SK-N-SH treated with all-trans-retinoic acid at 6 μM for 48 hours (cell line): ENCODE measurements around the gene KLF13.
A peak's percentile ranks its signal among the peaks of the same experiment; 100 is the strongest.

Experiments
- ATAC-seq: fragments of 200-7000 bp; cut with Tn5 transposase; 3 replicates; pipeline ENCODE4 v1.9.1; 2020; ENCODE audit warnings: mild to moderate bottlenecking, moderate library complexity
- ARNTL ChIP-seq: fragments of 450-650 bp; formaldehyde crosslinking; IDR thresholded peaks from 2 replicates; pipeline ENCODE4 v1.5.0; 2020; ENCODE audit warnings: low read depth, mild to moderate bottlenecking, moderate library complexity, borderline replicate concordance
- BACH2 ChIP-seq: fragments of 250-450 bp; sonication (Bioruptor Pico); IDR thresholded peaks from 2 replicates; pipeline ENCODE4 v1.9.0; 2021; ENCODE audit warnings: mild to moderate bottlenecking, borderline replicate concordance
- CREB5 ChIP-seq: fragments of 250-450 bp; sonication (Bioruptor Pico); IDR thresholded peaks from 2 replicates; pipeline ENCODE4 v1.5.1; 2020; ENCODE audit warnings: low read depth, mild to moderate bottlenecking, moderate library complexity
- ESRRG ChIP-seq: fragments of 250-450 bp; sonication (Bioruptor Pico); IDR thresholded peaks from 2 replicates; pipeline ENCODE4 v1.6.1; 2021; ENCODE audit warnings: mild to moderate bottlenecking
- ISL1 ChIP-seq: fragments of 250-450 bp; sonication (Bioruptor Pico); IDR thresholded peaks from 2 replicates; pipeline ENCODE4 v2.1.2; 2022; ENCODE audit warnings: mild to moderate bottlenecking, moderate library complexity
- OSR1 ChIP-seq: fragments of 250-450 bp; sonication (Bioruptor Pico); IDR thresholded peaks from 2 replicates; pipeline ENCODE4 v1.8.0; 2022; ENCODE audit warnings: moderate library complexity, mild to moderate bottlenecking, inconsistent platforms
- PPARA ChIP-seq: fragments of 250-450 bp; sonication (Bioruptor Pico); IDR thresholded peaks from 2 replicates; pipeline ENCODE4 v1.5.0; 2020; ENCODE audit warnings: mild to moderate bottlenecking, borderline replicate concordance
- RARB ChIP-seq: fragments of 250-450 bp; sonication (Bioruptor Pico); IDR thresholded peaks from 2 replicates; pipeline ENCODE4 v1.8.0; 2021; ENCODE audit warnings: mild to moderate bottlenecking, moderate library complexity
- SNAI2 ChIP-seq: fragments of 250-450 bp; sonication (Bioruptor Pico); IDR thresholded peaks from 2 replicates; pipeline ENCODE4 v1.5.0; 2020; ENCODE audit warnings: mild to moderate bottlenecking, moderate library complexity
- TCF4 ChIP-seq: fragments of 250-450 bp; sonication (Bioruptor Pico); IDR thresholded peaks from 2 replicates; pipeline ENCODE4 v1.8.0; 2021; ENCODE audit warnings: mild to moderate bottlenecking, moderate library complexity, borderline replicate concordance
- TOX ChIP-seq: fragments of 250-450 bp; sonication (Bioruptor Pico); IDR thresholded peaks from 2 replicates; pipeline ENCODE4 v1.8.0; 2021; ENCODE audit warnings: mild to moderate bottlenecking, moderate library complexity, borderline replicate concordance
- TSHZ2 ChIP-seq: fragments of 250-450 bp; sonication (Bioruptor Pico); IDR thresholded peaks from 2 replicates; pipeline ENCODE4 v1.5.0; 2020; ENCODE audit warnings: mild to moderate bottlenecking, moderate library complexity
- ZC3H10 ChIP-seq: fragments of 250-450 bp; sonication (Bioruptor Pico); IDR thresholded peaks from 2 replicates; pipeline ENCODE4 v1.5.1; 2021; ENCODE audit warnings: mild to moderate bottlenecking, moderate library complexity
- ZFP3 ChIP-seq: fragments of 250-450 bp; sonication (Bioruptor Pico); IDR thresholded peaks from 2 replicates; pipeline ENCODE4 v1.5.0; 2020; ENCODE audit warnings: mild to moderate bottlenecking, moderate library complexity
- ZNF565 ChIP-seq: fragments of 450-650 bp; formaldehyde crosslinking; conservative IDR thresholded peaks from 2 replicates; pipeline ENCODE4 v1.5.0; 2020; ENCODE audit warnings: low read depth, mild to moderate bottlenecking, moderate library complexity
- ZNF70 ChIP-seq: fragments of 450-650 bp; formaldehyde crosslinking; IDR thresholded peaks from 2 replicates; pipeline ENCODE4 v1.5.0; 2020; ENCODE audit warnings: mild to moderate bottlenecking, moderate library complexity
- ZNF8 ChIP-seq: fragments of 450-650 bp; formaldehyde crosslinking; IDR thresholded peaks from 2 replicates; pipeline ENCODE4 v1.5.0; 2020; ENCODE audit warnings: mild to moderate bottlenecking, moderate library complexity
- TF ChIP-seq, protein P1 (sequence below): fragments of 250-450 bp; sonication (Bioruptor Pico); IDR thresholded peaks from 2 replicates; pipeline ENCODE4 v1.8.0; 2021; ENCODE audit warnings: low read depth, mild to moderate bottlenecking, moderate library complexity, borderline replicate concordance
- TF ChIP-seq, protein P2 (sequence below): fragments of 250-450 bp; sonication (Bioruptor Pico); IDR thresholded peaks from 2 replicates; pipeline ENCODE4 v1.8.0; 2020; ENCODE audit warnings: mild to moderate bottlenecking, moderate library complexity, borderline replicate concordance
- TF ChIP-seq, protein P3 (sequence below): fragments of 250-450 bp; sonication (Bioruptor Pico); IDR thresholded peaks from 2 replicates; pipeline ENCODE4 v1.5.1; 2021; ENCODE audit warnings: mild to moderate bottlenecking, moderate library complexity

The KLF13 gene

DNA sequence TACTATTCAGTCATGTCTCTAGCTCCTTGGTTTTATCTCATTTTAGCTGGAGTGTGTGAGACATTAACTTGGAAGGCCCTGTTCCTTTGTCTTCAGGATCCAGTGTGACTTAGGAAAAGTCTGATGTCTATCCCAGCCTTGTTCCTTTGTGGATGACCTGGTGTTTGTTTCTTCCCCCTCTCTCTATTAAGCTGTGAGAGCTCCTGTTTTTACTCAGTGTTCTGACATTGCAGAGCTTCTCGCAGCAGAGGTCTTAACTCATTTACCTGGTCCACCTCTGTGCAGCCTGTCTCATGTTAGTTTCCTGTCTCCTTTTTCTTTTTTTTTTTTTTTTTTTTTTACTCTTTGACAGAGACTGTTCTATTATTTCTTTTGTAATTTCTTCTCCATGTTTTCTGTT lies 43.1 kb downstream of the KLF13 start (continued):
- no peak for TF ChIP-seq PPARA

DNA sequence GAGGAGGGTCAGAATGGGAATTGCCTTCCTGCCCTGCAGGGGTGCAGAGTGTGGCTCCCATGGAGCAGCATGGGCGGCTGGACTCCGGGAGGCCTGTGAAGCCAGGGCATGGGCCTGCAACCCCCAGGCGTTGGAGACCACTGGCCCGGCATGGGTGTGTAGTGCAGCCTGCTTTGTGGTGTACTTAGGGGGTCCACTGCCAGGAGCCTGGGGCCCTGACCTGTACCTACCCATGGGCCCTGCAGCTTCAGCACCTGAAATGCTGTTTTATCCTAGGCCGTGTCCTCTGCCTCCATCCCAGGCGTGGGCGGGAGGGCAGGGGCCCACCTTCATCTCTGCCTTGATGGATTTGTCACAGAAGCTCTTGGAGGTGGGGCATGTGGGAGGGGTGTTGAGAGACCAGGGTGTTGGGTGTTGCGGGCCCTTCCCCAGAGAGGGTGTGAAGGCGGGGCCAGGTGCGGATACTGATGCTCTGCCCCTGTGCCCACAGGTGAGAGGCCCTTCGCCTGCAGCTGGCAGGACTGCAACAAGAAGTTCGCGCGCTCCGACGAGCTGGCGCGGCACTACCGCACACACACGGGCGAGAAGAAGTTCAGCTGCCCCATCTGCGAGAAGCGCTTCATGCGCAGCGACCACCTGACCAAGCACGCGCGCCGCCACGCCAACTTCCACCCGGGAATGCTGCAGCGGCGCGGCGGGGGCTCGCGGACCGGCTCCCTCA lies 45.0 kb downstream of the KLF13 start:
- ATAC-seq: no peak
- TF ChIP-seq ZNF70 (CRISPR knock-in tag) (no peak), TCF4 (no peak), BACH2 (no peak)

DNA sequence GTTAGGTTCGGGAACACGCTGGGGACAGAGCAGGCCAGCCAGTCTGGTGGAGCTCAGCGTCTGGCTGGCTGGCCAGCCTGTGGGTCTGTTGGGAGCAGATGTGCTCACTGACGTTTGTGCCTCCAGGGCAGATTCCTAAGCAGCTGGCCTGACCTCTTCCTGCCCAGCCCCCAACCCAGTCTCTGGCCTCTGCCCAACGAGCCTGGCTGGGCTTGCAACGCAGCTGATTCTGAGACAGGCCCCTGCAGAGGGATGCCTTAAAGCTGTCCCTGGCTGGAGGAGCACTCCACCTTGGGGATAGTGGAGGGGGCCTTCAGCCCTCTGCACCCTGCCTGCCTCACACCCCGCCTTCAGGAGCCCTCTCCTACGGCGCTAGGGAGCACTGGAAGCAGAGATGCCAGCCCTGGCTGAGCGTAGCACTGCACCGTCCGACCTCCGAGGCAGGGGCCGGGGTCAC lies 46.0 kb downstream of the KLF13 start:
- ATAC-seq: peak; percentile 71
- TF ChIP-seq TCF4: peak; percentile 98
- TF ChIP-seq CREB5 (CRISPR knock-in tag): no peak
- no peak for TF ChIP-seq ZNF8 (CRISPR knock-in tag)
- TF ChIP-seq SNAI2 (CRISPR knock-in tag): peak; percentile 58; the same call in 1 of the 2 replicates
- peak; percentile 92; the same call in 1 of the 2 replicates for TF ChIP-seq TSHZ2
- no peak for TF ChIP-seq TOX (CRISPR knock-in tag)
- TF ChIP-seq ZC3H10 (CRISPR knock-in tag): no peak
- TF ChIP-seq PPARA: no peak
- no peak for TF ChIP-seq ZFP3
- TF ChIP-seq BACH2: no peak
- TF ChIP-seq, protein P1, sequence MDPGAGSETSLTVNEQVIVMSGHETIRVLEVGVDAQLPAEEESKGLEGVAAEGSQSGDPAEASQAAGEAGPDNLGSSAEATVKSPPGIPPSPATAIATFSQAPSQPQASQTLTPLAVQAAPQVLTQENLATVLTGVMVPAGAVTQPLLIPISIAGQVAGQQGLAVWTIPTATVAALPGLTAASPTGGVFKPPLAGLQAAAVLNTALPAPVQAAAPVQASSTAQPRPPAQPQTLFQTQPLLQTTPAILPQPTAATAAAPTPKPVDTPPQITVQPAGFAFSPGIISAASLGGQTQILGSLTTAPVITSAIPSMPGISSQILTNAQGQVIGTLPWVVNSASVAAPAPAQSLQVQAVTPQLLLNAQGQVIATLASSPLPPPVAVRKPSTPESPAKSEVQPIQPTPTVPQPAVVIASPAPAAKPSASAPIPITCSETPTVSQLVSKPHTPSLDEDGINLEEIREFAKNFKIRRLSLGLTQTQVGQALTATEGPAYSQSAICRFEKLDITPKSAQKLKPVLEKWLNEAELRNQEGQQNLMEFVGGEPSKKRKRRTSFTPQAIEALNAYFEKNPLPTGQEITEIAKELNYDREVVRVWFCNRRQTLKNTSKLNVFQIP (CRISPR knock-in tag): no peak

GRCh38 chr15:31373096-31373865 lies 46.6 kb downstream of the KLF13 start:
- no peak for ATAC-seq
- TF ChIP-seq BACH2 (no peak), ZC3H10 (CRISPR knock-in tag) (no peak), RARB (CRISPR knock-in tag) (no peak), PPARA (no peak), OSR1 (CRISPR knock-in tag) (no peak), ESRRG (CRISPR knock-in tag) (no peak), ARNTL (CRISPR knock-in tag) (no peak), ISL1 (CRISPR knock-in tag) (no peak), ZNF70 (CRISPR knock-in tag) (no peak)
- TF ChIP-seq, protein P1 (CRISPR knock-in tag): no peak

DNA sequence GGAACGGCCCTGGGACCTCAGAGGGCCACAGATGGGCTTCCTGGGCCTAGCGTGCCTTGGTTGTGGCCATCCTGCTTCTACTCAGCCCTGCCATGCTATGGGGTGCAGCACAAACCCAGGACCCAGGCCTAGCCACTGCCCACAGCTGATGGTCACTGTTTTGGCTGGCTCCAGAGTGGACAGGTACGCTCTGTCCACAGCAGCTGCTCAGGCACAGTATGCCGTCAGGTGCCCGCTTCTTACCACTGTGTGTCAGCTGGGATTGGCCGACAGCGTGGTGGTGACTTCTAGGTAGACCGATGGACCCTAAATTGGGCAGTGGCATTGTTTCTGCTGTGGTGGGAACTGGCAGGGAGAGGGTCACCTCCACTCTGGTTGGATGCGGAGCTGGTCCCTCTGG lies 47.3 kb downstream of the KLF13 start:
- no peak; the same call in 2 of the 3 replicates for ATAC-seq
- TF ChIP-seq ARNTL (CRISPR knock-in tag): no peak
- no peak for TF ChIP-seq ZNF565
- TF ChIP-seq, protein P2, sequence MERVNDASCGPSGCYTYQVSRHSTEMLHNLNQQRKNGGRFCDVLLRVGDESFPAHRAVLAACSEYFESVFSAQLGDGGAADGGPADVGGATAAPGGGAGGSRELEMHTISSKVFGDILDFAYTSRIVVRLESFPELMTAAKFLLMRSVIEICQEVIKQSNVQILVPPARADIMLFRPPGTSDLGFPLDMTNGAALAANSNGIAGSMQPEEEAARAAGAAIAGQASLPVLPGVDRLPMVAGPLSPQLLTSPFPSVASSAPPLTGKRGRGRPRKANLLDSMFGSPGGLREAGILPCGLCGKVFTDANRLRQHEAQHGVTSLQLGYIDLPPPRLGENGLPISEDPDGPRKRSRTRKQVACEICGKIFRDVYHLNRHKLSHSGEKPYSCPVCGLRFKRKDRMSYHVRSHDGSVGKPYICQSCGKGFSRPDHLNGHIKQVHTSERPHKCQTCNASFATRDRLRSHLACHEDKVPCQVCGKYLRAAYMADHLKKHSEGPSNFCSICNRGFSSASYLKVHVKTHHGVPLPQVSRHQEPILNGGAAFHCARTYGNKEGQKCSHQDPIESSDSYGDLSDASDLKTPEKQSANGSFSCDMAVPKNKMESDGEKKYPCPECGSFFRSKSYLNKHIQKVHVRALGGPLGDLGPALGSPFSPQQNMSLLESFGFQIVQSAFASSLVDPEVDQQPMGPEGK (CRISPR knock-in tag): no peak
- TF ChIP-seq, protein P1 (CRISPR knock-in tag): no peak
- no peak for TF ChIP-seq BACH2
- TF ChIP-seq, protein P3, sequence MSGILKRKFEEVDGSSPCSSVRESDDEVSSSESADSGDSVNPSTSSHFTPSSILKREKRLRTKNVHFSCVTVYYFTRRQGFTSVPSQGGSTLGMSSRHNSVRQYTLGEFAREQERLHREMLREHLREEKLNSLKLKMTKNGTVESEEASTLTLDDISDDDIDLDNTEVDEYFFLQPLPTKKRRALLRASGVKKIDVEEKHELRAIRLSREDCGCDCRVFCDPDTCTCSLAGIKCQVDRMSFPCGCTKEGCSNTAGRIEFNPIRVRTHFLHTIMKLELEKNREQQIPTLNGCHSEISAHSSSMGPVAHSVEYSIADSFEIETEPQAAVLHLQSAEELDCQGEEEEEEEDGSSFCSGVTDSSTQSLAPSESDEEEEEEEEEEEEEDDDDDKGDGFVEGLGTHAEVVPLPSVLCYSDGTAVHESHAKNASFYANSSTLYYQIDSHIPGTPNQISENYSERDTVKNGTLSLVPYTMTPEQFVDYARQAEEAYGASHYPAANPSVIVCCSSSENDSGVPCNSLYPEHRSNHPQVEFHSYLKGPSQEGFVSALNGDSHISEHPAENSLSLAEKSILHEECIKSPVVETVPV: no peak
- TF ChIP-seq ZNF70 (CRISPR knock-in tag): no peak
